SH-SY5Y (cell line): ENCODE results near the gene MLH3.

Source experiments
- GATA2 ChIP-seq: IDR thresholded peaks from 2 replicates; pipeline ENCODE4 v1.6.1; 2011; ENCODE audit warnings: mild to moderate bottlenecking, low read depth, low read length
- GATA3 ChIP-seq: IDR thresholded peaks from 2 replicates; pipeline ENCODE4 v1.6.1; 2011; ENCODE audit warnings: low read depth, mild to moderate bottlenecking, low read length, moderate library complexity

MLH3 gene

GRCh38 chr14:75070383-75070782 lies 19.1 kb upstream of the MLH3 start:
- TF ChIP-seq GATA2 (no peak), GATA3 (no peak)

GRCh38 chr14:75069811-75070145 lies 18.5 kb upstream of the MLH3 start:
- no peak for TF ChIP-seq GATA3
- no peak for TF ChIP-seq GATA2

GRCh38 chr14:75069121-75069810 lies 18.0 kb upstream of the MLH3 start, which contains the start of gene ZC2HC1C:
Gene ZC2HC1C (plus strand): TSS chr14:75069641. CDS start chr14:75070574, 933 bp downstream.
- TF ChIP-seq GATA3: no peak
- no peak for TF ChIP-seq GATA2

- TF ChIP-seq GATA2 (no peak), GATA3 (no peak)
Measured at GRCh38 chr14:75068294-75069120, 17.2 kb upstream of the MLH3 start.

- TF ChIP-seq GATA2: no peak
Measured at GRCh38 chr14:75067212-75067611, 15.9 kb upstream of the MLH3 start.

- TF ChIP-seq GATA3 (no peak), GATA2 (no peak)
Measured at GRCh38 chr14:75066691-75067090, 15.4 kb upstream of the MLH3 start.

- TF ChIP-seq GATA3 (no peak), GATA2 (no peak)
Measured at GRCh38 chr14:75064205-75064567, 12.9 kb upstream of the MLH3 start.

GRCh38 chr14:75063491-75064204 lies 12.4 kb upstream of the MLH3 start, which contains the start of gene ACYP1:
Gene ACYP1 (minus strand): TSS chr14:75064024. CDS start chr14:75063553, 471 bp downstream.
- no peak for TF ChIP-seq GATA3
- TF ChIP-seq GATA2: no peak

- TF ChIP-seq GATA2 (no peak), GATA3 (no peak)
Measured at GRCh38 chr14:75063013-75063412, 11.7 kb upstream of the MLH3 start.

GRCh38 chr14:75060420-75060819 lies 9.2 kb upstream of the MLH3 start:
- TF ChIP-seq GATA2 (no peak), GATA3 (no peak)

- TF ChIP-seq GATA3 (no peak), GATA2 (no peak)
Measured at GRCh38 chr14:75059642-75060041, 8.4 kb upstream of the MLH3 start.

- TF ChIP-seq GATA2 (no peak), GATA3 (no peak)
Measured at GRCh38 chr14:75054421-75054820, 3.2 kb upstream of the MLH3 start.

GRCh38 chr14:75053396-75054291 lies 2.4 kb upstream of the MLH3 start:
- TF ChIP-seq GATA3: no peak; the same call in 1 of the 2 replicates
- TF ChIP-seq GATA2: no peak; the same call in 1 of the 2 replicates
